Muscle of back (tissue), 11 donors: Measurements from ENCODE around the gene GLT1D1. TPM values are rescaled to one million over a fixed set of nuclear protein-coding genes. Genes with fewer than 3 reads are reported as not detected.
A peak's percentile ranks its signal among the peaks of the same experiment; 100 is the strongest.

Source experiments
- DNase-seq, 3 donors: peaks; one replicate each; pipeline versions ENCODE4 v3.0.0 to v3.0.0-alpha.2; 2013
- polyA plus RNA-seq, 10 donors: library from polyadenylated mRNA; unstranded; fragments of 120-200 nt; gene quantifications; one replicate each; pipeline ENCODE4 v1.2.1, GENCODE V29; 2013; ENCODE audit not compliant: insufficient read length in 10 of 10

Gene GLT1D1
- polyA plus RNA-seq, 10 donors = 0.78 to 2.1 (median 1.2) TPM

- no peak for DNase-seq
These were observed 108.7 kb downstream of the GLT1D1 start for GRCh38 chr12:128961957-128962356.

GRCh38 chr12:128966203-128966810, 113.0 kb downstream of the GLT1D1 start:
- no peak for DNase-seq

- no peak for DNase-seq
These were observed 115.4 kb downstream of the GLT1D1 start for GRCh38 chr12:128968668-128969067.

GRCh38 chr12:128969480-128970055, 116.3 kb downstream of the GLT1D1 start:
- peak; percentile 39 to 62 (median 53) for DNase-seq

GRCh38 chr12:128970110-128970509, 116.8 kb downstream of the GLT1D1 start:
- no peak for DNase-seq

- DNase-seq = no peak
These were observed 117.7 kb downstream of the GLT1D1 start for GRCh38 chr12:128970941-128971340.

- DNase-seq = no peak
These were observed 118.5 kb downstream of the GLT1D1 start for GRCh38 chr12:128971802-128972201.

GRCh38 chr12:128973883-128974681, 120.8 kb downstream of the GLT1D1 start:
- DNase-seq = no peak

GRCh38 chr12:128974881-128975280, 121.6 kb downstream of the GLT1D1 start:
- no peak for DNase-seq

- DNase-seq = peak; percentile 31 to 58 (median 36)
These were observed 123.0 kb downstream of the GLT1D1 start for GRCh38 chr12:128976120-128976738.

GRCh38 chr12:128977441-128977840, 124.2 kb downstream of the GLT1D1 start:
- DNase-seq = no peak

GRCh38 chr12:128978067-128978466, 124.8 kb downstream of the GLT1D1 start:
- DNase-seq = no peak

GRCh38 chr12:128980623-128981022, 127.3 kb downstream of the GLT1D1 start:
- no peak for DNase-seq

GRCh38 chr12:128981971-128982533, 128.8 kb downstream of the GLT1D1 start:
- no peak for DNase-seq

- no peak for DNase-seq
These were observed 129.7 kb downstream of the GLT1D1 start for GRCh38 chr12:128982933-128983332.

- no peak for DNase-seq
These were observed 130.1 kb downstream of the GLT1D1 start for GRCh38 chr12:128983371-128983770.

- DNase-seq = no peak
These were observed 133.7 kb downstream of the GLT1D1 start for GRCh38 chr12:128986957-128987356.

GRCh38 chr12:128989287-128989686, 136.0 kb downstream of the GLT1D1 start:
- no peak for DNase-seq

- DNase-seq = peak; percentile 21 to 57 (median 46)
These were observed 138.4 kb downstream of the GLT1D1 start for GRCh38 chr12:128991716-128992115.

- no peak for DNase-seq
These were observed 138.8 kb downstream of the GLT1D1 start for GRCh38 chr12:128992116-128992515.

- DNase-seq = no peak
These were observed 139.3 kb downstream of the GLT1D1 start for GRCh38 chr12:128992550-128992949.

- peak; percentile 57 to 78 (median 73) for DNase-seq
These were observed 141.6 kb downstream of the GLT1D1 start for GRCh38 chr12:128994856-128995255.
